NCI-H524 treated with DMSO at 0.1 percent for 48 hours (cell line): ENCODE results near the gene GGN.
A peak's percentile ranks its signal among the peaks of the same experiment; 100 is the strongest.
"Not testable (repeated sequence)": the region's sequence is repeated elsewhere in the genome, so short reads cannot be mapped to it uniquely, and the experiment has no call there.

ENCODE experiments used
- DNase-seq: peaks from one replicate; lab custom pipeline; 2025; lab: John Stamatoyannopoulos, UW

Gene GGN

DNA sequence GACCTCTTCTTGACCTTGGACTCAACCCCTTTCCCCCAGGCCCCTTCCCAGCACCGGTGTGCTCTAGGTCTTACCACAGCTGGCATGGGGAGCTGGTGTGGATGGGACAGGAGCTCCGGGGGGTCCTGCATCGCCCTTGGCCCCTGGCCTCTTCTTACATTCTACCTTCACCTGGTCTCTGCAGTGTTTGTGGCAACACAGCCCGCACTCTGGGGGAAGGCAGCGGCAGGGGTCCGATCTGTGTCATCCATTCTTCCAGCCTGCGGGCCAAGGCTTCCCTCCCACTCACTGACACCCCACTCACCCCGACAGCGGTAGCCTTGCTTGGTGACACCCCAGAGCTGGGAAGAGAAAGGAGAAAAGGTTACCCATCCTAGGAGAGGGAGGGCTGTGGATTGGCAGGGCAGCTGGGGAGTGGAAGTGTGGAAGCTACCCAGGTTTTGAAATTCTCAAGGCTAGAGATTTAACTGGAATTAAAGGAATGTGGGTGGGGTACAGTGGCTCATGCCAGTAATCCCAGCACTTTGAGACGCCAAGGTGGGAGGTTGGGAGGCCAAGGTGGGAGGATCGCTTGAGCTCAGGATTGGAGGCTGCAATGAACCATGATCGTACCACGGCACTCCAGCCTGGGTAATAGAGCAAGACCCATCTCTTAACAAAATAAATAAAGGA is 23.3 kb upstream of the GGN start:
- no peak for DNase-seq

DNA sequence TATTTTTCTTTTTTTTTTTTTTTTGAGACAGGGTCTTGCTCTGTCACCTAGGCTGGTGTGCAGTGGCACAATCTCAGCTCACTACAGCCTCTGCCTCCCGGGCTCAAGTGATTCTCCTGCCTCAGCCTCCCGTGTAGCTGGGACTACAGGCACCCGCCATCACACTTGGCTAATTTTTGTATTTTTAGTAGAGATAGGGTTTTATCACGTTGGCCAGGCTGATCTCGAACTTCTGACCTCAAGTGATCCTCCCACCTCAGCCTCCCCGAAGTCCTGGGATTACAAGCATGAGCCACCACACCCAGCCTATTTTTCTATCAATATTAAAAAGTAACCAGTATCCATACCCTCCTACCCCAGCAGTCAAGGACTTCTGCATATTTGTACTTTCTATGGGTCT is 22.6 kb upstream of the GGN start:
- DNase-seq = not testable (repeated sequence)

- no peak for DNase-seq
Observed at GRCh38 chr19:38409631-38410133, 21.8 kb upstream of the GGN start.

DNA sequence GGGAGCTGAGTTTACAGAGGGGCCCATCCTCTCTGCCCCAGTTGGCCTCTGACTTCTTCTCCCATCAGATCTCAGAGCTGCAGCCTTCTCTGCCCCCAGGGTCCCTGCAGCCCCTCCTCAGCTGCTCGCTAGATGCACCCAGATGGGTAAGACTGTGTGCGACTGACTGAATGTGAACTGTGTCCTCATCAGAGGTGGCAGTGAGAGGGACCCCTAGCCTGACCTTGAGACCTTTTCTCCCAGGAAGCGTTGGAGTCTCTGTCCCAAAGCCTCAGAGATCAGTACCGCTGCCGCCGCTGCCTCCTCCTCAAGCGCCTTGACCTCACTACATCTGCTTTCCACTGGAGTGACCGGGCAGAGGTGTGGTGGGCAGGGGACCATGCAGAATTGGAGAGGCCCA is 17.4 kb upstream of the GGN start:
- DNase-seq = no peak

GRCh38 chr19:38404858-38405257 is 17.0 kb upstream of the GGN start:
- DNase-seq = no peak

- DNase-seq = peak; percentile 88
Observed at GRCh38 chr19:38402967-38403674, 15.3 kb upstream of the GGN start, which contains the start of gene FAM98C. FAM98C (plus strand) TSS chr19:38403093; CDS start chr19:38403154, 61 bp downstream.

DNA sequence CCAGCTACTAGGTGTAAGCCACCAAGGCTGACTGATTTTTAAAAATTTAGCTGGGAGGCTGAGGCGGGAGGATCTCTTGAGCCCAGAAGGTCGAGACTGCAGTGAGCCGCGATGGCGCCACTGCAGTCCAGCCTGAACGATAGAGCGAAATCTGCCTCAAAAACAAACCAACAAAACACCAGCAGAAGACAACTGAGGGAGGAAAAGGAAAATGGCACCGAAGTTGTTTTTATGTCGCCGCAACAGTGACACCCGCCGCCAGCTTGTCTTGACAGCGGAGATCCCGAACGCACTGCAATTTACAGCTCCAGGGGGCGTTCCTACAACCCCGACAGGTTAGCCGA is 14.8 kb upstream of the GGN start:
- DNase-seq = no peak

DNA sequence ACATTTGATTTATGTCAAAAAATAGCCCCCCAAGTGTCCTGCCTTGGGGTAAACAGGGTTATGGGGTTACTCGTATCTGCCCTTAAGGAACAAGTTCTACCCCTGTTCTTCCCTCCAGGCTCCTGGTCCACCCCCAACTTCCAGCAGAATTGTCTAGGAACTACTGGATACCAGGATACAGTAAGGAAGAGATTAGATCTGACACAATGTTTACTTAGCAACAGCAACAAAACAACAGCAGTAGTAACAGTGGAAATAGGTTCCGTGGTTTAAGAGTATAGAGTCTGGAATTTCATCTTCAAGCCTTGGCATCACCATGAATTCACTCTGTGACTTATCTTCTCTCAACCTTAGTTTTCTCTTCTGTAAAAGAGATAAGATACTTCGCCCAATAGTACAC is 13.3 kb upstream of the GGN start:
- DNase-seq = no peak

GRCh38 chr19:38400361-38400760 is 12.5 kb upstream of the GGN start:
- DNase-seq = no peak

GRCh38 chr19:38399537-38399936 is 11.7 kb upstream of the GGN start:
- DNase-seq = no peak

- no peak for DNase-seq
Observed at GRCh38 chr19:38399081-38399480, 11.2 kb upstream of the GGN start.

DNA sequence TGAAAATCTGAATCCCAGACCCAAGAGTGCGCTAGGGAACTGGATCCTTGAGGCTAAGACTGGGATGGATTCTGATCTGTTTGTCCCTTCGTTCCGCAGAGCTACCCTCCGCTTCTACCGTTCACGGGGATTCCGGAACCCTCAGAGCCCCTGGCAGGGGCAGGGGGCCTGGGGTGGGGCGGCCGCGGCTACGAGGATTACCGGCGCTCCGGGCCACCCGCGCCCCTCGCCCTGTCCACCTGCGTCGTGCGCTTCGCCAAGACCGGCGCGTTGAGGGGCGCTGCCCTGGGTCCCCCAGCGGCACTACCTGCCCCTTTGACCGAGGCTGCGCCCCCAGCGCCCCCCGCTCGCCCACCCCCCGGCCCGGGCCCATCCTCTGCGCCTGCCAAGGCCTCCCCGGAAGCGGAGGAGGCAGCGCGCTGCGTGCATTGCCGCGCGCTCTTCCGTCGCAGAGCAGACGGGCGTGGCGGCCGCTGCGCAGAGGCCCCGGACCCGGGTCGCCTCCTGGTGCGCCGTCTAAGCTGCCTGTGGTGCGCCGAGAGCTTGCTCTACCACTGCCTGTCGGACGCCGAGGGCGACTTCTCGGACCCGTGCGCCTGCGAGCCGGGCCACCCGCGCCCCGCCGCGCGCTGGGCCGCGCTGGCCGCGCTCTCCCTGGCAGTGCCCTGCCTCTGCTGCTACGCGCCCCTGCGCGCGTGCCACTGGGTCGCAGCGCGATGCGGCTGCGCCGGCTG is 7.7 kb upstream of the GGN start:
- DNase-seq = no peak

- no peak for DNase-seq
Observed at GRCh38 chr19:38394488-38394887, 6.7 kb upstream of the GGN start.

DNA sequence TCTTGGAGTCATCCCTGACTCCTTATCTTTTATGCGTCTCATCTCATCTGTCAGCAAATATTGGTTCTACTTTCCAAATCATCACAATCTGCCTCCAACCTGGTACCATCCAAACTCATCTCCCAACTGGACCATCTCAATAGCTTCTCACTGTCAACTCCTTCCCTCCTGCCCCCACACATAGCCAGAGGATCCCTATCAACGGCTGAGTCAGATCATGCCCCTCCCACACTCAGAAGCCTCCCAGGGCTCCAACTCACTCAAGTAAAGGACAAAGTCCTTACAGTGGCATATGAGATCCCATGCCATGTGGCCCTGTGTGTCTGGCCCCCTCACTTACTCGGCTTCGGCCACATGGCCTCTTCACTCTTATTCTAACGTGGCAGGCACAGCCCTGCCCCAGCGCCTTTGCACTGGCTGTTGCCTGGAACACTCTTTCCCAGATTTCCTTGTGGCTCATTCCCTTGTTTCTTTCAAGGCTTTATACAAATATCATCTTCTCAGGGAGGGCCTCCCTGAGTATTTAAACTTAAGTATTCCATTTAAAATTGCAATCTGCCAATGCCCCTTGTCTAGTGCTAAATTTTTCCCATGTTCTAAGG is 5.0 kb upstream of the GGN start:
- no peak for DNase-seq

DNA sequence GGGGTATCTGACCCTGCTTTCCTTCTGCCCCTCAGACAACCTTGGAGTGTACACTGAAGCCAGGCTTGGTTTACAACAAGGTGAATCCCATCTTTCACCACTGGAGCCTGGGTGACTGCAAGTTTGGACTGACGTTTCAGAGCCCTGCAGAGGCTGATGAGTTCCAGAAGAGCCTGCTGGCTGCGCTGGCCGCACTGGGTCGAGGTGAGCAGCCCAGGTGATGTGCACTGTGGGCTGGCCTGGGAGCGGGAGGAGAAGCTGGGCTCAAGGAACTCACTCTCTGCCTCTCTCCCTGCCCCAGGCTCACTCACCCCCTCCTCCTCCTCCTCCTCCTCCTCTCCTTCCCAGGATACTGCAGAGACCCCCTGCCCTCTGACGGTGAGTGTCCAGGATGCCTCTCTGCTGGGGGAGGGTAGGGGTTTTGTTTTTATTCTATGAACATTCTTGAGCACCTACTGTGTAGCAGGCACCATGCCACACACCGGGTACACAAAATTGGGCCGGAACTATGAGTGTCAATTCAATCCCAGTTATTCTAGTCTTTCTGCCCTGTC is 4.2 kb upstream of the GGN start:
- DNase-seq = no peak

GRCh38 chr19:38389957-38390924 is 2.4 kb upstream of the GGN start:
- no peak for DNase-seq

DNA sequence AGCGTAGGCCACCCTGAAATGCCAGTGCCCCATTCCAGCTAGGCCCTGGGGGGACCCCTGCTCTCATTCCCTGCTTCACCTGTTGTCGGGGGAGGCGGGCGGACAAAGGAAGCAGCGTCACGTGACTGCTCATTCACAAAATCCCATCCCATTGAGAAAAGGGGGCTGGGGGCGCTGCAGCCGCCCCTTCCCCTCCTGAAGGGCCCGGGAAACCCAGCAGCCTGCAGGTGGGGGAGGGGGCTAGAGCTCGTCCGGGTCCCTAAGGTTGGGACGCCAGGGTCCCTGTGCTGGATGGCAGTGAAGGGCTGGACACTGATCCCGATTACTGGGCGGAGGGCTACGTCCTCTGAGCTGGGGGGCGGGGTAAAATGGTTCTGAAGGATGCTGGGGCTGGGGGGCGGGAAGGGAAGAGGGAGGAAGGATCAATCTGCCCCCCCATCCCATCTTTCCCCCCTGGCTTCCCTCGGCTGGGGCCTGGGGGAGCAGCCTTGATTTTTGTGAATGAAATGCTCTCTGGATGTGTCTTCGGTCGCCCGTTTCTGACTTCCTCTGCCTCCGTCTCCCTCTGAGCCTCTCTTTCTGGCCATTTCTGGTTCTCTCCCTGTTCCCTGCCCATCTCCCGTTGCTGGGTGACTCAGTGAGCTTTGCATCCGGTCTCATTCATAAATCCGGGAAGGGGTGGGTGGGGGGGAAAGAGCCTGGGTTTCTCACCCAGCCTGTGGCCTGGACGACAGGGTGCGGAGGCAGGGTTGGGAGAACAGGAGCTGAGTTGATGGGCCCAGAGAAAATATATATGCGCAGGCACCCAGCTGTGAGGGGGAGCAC is 1.5 kb upstream of the GGN start:
- DNase-seq = no peak

DNA sequence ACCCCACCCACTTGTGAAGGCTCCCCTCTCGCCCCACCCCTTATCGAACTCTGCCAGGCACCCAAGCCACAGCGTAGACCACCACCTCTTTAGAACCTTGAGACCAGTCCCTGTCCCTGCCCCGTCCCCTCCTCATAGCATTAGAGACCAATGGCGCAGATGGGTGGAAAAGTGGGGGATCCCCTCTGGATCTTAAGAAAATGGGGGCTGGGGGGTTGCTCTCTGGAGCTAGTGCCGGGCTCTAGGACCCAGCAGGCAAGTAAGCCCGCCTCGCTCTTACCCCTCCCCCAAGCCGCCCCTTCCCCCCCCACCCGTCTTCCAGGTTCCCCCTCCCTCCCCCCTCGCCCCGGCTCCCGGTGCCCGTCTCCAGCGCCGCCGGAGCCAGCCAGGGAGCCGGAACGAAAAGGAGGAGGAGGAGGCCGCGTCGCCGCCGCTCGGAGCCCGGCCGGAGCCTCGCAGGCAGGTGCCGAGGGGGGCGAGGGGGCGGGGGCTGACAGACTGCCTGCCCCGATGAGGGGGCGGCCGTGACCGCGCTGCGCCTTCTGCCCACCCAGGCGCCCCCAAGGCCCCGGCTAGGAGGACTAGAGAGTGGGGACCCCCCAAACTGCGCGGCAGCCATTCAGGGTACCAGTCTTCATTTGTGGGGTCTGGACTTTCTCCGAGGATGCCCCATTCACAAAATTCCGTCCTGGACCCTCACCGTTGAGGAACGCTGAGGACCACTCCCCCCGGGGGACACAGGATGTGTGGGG is 691 bp upstream of the GGN start, which contains the start of gene SPRED3:
SPRED3 (plus strand) TSS at position 349 of the 752 bp plus-strand sequence. CDS start 1,606 bp downstream, outside the sequence.
- DNase-seq = no peak

GRCh38 chr19:38386971-38387549 is 774 bp downstream of the GGN start:
- no peak for DNase-seq
